ENCODE measurements around the gene ZNF567.
"Not testable (repeated sequence)": the region's sequence is repeated elsewhere in the genome, so short reads cannot be mapped to it uniquely, and the experiment has no call there.

The ZNF567 gene

GRCh38 chr19:36687214-36688056, at the start of gene ZNF567:
Gene ZNF567, plus strand, starts transcription at chr19:36687612. Its CDS starts 7,256 bp downstream, at chr19:36694868.
- DNase-seq, result peak; percentile 54

- DNase-seq, result no peak
Measured at GRCh38 chr19:36638862-36639510, 48.4 kb upstream of the ZNF567 start.

- no peak for DNase-seq
Measured at GRCh38 chr19:36646746-36647145, 40.7 kb upstream of the ZNF567 start.

DNA sequence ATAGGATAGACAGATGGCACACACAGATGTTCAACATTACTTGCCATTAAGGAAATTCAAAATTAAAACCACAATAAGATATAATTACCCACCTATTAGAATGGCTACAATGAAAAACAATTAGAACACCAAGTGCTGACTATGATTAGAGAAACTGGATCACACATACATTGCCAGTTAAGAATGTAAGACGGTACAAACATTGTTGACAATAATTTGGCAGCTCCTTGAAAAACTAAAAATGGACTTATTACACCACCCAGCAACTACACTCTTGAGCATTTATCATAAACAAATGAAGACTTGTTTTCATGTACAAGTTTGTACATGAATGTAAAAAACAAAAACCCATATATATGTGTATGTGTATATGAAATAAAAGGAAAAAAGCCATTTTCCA, 34.5 kb upstream of the ZNF567 start:
- DNase-seq, result no peak

DNA sequence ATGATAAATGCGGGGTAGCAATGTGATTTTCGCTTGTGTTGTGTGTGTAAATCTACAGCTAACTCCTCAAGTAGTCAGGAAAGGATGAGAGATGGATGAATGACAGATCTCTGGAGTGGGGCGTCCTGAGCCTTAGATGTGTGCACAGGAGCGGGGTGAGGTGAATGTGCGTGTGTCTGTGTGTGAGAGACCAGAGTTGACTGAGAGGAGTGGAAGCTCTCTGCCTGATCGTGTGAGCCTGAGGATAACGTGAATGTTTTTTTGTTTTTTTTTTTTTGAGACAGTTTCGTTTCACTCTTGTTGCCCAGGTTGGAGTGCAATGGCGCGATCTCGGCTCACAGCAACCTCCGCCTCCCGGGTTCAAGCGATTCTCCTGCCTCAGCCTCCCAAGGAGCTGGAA, 21.6 kb upstream of the ZNF567 start:
- DNase-seq, result no peak

- DNase-seq, result no peak
Measured at GRCh38 chr19:36668646-36669045, 18.8 kb upstream of the ZNF567 start.

DNA sequence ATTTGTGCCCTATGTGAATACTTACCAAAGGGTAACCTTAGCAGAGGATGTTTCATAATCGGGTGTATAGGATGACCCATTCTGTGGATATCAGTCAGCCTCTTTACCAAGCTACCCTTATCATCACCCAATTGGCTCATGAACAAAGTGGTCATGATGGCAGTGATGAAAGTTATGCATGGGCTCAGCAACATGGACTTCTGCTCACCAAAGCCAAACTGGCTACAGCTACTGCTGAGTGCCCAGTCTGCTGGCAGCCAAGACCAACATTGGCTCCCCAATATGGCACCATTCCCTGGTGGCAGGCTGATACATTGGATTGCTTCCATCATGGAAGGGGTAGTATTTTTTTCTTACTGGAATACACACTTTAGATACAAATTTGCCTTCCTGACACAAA, 15.0 kb upstream of the ZNF567 start:
- DNase-seq, result no peak

DNA sequence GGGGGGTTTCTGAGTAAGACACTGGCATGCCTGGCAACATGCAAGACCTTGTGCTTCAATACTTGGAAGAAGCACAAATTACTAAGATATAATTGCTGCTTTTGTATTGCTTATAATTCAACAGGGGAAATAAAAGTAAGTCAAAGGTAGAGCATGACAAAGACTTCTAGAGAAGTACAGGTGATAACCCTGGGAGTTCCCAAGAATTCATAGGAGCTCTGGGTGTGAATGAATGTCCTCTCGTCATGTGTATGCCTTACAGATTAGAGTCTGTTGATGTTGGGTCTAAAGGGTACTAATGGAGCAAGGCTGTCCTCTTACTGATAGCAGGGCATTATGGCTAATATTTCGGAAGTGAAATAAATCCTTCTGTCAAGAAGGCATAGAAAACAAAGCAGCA, 13.2 kb upstream of the ZNF567 start:
- no peak for DNase-seq

DNA sequence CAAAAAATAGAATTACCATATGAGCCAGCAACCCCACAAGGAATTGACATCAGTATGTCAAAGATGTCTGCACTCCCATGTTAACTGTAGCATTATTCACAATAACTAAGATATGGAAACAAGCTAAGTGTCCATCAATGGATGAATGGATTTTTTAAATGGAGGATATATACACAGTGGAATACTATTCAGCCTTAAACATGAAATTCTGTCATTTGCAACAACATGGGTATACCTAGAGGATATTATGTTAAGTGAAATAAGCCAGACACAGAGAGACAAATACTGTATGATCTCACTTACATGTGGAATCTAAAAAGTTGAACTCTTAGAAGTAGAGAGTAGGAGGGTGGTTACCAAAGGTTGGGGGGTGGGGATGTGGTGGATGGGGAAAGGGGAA, 8.0 kb upstream of the ZNF567 start:
- DNase-seq, result no peak

DNA sequence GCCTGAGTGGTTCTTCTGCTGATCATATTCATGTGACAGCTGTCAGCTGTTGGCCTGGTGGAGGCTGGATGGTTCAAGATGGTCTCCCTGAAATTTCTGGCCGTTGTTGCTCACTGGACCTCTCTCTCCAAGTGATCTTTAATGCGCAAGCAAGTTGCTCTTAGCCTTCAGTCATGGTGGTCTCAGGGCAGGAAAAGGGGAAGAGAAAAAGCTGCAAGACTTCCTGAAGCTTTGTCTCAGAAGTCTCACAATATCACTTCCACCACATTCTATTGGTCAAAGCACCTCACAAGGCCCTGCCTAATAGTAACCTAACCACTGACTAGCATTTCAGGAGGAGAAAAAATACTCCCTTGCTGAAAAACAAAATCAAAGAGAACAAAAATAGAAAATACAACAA, 1.6 kb upstream of the ZNF567 start:
- DNase-seq, result no peak

DNA sequence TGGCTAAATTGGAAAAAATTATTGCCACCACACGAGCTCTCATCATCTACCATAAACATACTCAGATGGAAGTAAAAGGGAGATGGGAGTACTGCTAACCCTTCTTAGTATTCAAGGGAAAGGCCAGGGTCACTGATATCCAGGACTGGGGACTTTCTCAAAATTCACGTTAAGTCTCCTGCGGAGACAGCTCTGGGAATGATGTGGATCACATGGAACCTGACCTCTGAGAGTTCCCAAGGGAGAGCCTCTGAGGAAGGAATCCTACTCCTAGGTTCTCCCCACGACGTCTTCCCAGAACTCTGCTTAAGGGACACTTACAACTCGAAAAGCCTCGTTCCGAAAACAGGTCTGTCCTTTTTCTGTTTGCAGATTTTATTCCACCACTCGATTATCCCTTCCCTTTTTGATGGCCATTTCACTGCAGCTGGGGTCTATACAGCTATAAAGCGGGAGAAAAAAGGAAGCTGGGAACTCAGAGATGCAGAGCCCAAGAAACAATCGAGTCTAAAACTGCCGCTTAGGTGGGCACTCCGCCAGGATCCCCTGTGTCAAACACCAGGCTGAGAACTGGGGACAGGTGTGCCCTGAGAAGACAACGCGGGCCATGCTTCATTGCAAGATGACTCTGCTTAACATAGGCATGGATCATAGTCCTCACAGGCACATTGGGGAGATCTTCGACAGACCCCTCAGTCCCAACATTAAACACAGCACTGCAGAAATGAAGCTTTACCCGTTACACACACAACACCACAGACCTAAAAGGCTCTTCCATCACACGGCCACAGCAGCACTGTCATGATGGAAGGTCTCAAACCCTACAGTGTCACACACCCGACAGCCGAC, 823 bp upstream of the ZNF567 start:
- no peak for DNase-seq

DNA sequence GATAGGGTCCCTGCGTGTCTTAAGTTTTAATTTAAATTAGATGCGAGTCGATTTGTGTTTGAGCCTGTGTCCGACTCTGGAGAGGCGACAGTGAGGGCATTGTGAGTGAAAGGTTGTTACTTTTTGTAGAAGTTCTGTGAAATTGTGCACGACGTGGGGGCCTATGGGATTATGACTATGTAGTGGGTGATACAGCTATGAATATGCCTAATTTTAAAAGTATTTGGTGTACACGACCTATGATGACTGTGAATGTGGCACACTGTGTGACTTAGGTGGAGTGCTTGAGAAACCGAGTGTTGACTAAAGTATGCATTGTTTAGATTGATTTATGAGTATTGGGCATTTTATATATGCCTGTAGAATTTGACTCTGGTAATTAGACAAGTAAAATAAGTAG, 646 bp downstream of the ZNF567 start:
- no peak for DNase-seq

GRCh38 chr19:36707134-36707533, 19.7 kb downstream of the ZNF567 start:
- DNase-seq, result no peak

GRCh38 chr19:36709423-36709822, 22.0 kb downstream of the ZNF567 start:
- no peak for DNase-seq

GRCh38 chr19:36719687-36720556, 32.5 kb downstream of the ZNF567 start:
- DNase-seq, result no peak

- not testable (repeated sequence) for DNase-seq
Measured at GRCh38 chr19:36736166-36736565, 48.8 kb downstream of the ZNF567 start.

GRCh38 chr19:36745870-36746269, 58.5 kb downstream of the ZNF567 start:
- DNase-seq, result no peak

GRCh38 chr19:36747750-36748149, 60.3 kb downstream of the ZNF567 start:
- no peak for DNase-seq

DNA sequence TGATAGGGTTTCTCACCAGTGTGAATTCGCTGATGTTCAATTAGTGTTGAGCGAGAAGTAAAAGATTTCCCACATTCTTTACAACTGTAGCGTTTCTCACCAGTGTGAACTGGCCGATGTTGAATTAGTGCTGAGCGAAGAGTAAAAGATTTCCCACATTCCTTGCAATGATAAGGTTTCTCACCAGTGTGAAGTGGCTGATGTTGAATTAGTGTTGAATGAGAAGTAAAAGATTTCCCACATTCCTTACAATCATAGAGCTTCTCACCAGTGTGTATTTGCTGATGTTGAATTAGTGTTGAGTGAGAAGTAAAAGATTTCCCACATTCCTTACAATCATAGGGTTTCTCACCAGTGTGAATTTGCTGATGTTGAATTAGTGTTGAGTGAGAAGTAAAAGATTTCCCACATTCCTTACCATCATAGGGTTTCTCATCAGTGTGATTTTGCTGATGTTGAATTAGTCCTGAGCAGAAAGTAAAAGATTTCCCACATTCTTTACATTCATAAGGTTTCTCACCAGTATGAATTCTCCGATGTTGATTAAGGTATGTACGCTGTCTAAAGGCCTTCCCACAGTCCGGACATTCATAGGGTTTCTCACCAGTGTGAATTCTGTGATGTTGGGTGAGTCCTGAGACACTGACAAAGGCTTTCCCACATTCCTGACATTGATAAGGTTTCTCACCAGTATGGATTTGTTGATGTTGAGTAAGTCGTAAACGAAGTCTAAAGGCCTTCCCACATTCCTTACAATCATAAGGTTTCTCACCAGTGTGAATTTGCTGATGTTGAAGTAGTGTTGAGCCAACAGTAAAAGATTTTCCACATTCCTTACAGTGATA, 61.2 kb downstream of the ZNF567 start:
- DNase-seq, result no peak

DNA sequence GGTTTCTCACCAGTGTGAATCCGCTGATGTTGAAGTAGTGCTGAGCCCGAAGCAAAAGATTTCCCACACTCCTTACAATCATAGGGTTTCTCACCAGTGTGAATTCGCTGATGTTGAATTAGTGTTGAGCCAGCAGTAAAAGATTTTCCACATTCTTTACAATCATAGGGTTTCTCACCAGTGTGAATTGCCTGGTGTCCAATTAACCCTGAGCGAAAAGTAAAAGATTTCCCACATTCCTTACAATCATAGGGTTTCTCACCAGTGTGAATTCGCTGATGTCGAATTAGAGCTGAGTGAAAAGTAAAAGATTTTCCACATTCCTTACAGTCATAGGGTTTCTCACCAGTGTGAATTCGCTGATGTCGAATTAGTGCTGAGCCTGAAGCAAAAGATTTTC, 62.2 kb downstream of the ZNF567 start:
- DNase-seq, result not testable (repeated sequence)

DNA sequence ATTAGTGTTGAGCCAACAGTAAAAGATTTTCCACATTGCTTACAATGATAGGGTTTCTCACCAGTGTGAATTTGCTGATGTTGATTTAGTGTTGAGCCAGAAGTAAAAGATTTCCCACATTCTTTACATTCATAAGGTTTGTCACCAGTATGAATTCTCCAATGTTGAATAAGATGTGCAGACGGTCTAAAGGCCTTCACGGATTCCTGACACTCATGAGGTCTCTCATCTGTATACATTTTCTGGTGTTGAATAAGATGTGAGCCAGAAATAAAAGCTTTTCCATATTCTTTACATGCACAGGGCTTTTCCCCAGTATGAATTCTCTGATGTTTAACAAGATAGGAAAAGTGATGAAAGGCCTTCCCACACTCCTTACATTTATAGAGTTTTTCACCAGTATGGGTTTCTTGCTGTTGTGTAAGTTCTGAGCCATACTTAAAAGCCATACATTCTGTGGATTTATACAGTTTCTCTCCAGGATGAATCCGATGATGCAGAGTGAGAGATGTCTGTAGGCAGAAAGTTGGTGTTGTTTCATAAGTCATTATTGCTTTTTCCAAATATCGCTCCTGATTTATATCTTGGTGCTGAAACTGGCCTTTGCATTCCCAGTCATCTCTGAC, 62.8 kb downstream of the ZNF567 start:
- no peak for DNase-seq
